T-helper 1 cell treated with Interleukin-12 subunit alpha and Interleukin-12 subunit beta and Interleukin-4 antibody, amounts not matched to agents 30 μg/mL and 1 μg/mL, for 36 hours (primary cell): ENCODE data around the gene ARHGEF4.
"Not testable (repeated sequence)": the region's sequence is repeated elsewhere in the genome, so short reads cannot be mapped to it uniquely, and the experiment has no call there.

ENCODE experiments used
- H3K27ac Mint-ChIP-seq: one replicate; pipeline ENCODE4 v1.8.0; 2021; ENCODE audit warnings: mild to moderate bottlenecking, mixed read lengths
- H3K27me3 Mint-ChIP-seq: one replicate; pipeline ENCODE4 v1.8.0; 2021; ENCODE audit warnings: low read depth, mixed read lengths
- H3K36me3 Mint-ChIP-seq: one replicate; pipeline ENCODE4 v1.8.0; 2021; ENCODE audit warnings: low read depth, mixed read lengths
- H3K4me1 Mint-ChIP-seq: one replicate; pipeline ENCODE4 v1.8.0; 2021; ENCODE audit warnings: low read depth, mixed read lengths
- H3K4me3 Mint-ChIP-seq: one replicate; pipeline ENCODE4 v1.8.0; 2021; ENCODE audit warnings: mild to moderate bottlenecking, moderate library complexity, mixed read lengths
- H3K9me3 Mint-ChIP-seq: one replicate; pipeline ENCODE4 v1.8.0; 2021; ENCODE audit warnings: mixed read lengths

Gene ARHGEF4

DNA sequence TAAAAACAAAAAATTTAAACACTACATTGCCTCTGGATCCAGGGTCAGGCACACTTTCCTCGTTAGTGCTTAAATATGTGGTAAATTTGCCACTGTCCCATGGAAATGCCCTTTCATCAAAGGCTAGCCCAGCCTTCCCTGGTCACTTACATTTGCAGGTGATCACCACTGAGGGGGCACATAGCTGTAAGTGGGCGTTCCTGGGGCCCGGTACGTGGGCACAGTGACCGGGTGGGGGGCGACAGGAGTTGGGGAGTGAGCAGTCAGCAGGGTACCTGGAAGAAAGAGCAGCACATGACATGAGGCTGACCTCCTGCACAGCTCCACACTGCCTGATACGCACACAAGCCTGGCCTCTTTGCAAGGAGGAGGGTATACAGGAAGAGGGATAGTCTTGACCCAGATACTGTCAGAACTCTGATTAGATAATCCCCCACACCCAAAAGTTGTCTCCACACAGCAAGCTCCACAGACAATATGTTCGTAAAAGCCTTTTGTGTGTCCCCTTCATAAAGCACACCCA, 216.1 kb downstream of the ARHGEF4 start:
- Mint-ChIP-seq H3K4me1 (peaks cover 3% of the 10 kb centered on the region), H3K27ac (no peak overlapping the region), H3K27me3 (no peaks in the 10 kb centered on the region), H3K9me3 (no peaks in the 10 kb centered on the region), H3K36me3 (peaks cover 36% of the 10 kb centered on the region), H3K4me3 (no peak overlapping the region)

DNA sequence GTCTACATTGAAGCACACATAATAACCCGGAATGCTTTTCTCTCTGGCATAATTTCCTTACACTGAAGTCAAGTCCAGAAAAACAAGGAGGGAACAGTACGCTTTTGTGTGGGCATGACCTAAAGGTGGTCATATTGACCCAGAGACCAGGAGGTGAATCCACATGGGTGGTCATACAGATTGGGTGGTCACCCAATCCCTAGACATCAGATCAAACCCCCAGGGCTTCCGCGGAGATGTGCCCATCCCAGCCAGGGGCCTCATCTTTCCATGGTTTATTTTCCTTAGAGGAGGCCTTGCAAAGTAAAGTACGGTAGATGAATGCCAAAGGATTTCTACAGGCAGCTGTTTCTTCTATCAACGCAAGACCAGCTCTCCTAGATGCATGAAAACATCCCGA, 217.8 kb downstream of the ARHGEF4 start:
- H3K27ac Mint-ChIP-seq = no peak overlapping the region
- H3K4me3 Mint-ChIP-seq = no peak overlapping the region
- H3K9me3 Mint-ChIP-seq = no peaks in the 10 kb centered on the region
- H3K36me3 Mint-ChIP-seq = peaks cover 38% of the 10 kb centered on the region
- H3K4me1 Mint-ChIP-seq = peaks cover 5% of the 10 kb centered on the region
- H3K27me3 Mint-ChIP-seq = no peaks in the 10 kb centered on the region

DNA sequence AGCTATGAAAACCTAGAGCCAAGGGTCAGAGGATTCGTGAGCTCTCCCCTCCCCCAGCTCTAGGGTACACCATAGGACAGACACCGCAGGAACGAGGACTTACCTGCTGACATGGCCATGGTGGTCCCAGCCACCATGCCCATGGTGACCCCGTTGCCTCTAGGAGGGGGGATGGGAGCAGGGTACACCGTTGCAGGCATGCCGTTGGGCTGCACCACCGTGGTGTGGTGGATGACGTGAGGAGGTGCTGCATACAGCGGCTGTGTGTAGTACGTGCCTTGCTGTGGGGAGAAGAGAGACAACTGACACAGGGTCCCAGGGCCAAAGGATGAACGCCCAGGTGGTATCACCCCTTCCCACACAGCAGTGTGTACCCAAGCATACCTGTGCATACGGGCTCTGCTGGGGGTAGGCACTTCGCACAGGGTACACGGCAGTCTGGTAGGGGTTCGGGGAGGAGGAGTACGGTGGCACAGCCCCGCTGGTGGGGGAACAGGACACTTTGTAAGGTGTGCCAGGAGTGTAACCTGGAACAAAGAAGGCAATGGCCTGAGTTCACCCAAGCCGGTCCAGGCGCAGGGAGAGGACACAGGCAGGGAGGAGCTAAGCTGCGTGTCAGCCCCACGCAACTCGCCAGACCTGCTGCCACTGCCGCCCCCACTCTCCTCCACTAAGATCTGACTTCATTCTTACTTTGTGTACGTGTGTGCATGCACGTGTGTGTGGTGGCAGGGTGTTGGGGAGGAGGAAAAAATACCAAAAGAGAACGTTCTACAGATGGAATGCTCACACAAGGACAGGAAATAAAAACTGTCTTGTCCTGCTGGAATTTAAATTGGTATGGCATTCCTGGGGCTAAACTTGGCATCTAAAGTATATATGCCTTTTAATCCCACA, 218.7 kb downstream of the ARHGEF4 start:
- Mint-ChIP-seq H3K27ac (no peak overlapping the region), H3K36me3 (peaks cover 35% of the 10 kb centered on the region), H3K9me3 (no peaks in the 10 kb centered on the region)

DNA sequence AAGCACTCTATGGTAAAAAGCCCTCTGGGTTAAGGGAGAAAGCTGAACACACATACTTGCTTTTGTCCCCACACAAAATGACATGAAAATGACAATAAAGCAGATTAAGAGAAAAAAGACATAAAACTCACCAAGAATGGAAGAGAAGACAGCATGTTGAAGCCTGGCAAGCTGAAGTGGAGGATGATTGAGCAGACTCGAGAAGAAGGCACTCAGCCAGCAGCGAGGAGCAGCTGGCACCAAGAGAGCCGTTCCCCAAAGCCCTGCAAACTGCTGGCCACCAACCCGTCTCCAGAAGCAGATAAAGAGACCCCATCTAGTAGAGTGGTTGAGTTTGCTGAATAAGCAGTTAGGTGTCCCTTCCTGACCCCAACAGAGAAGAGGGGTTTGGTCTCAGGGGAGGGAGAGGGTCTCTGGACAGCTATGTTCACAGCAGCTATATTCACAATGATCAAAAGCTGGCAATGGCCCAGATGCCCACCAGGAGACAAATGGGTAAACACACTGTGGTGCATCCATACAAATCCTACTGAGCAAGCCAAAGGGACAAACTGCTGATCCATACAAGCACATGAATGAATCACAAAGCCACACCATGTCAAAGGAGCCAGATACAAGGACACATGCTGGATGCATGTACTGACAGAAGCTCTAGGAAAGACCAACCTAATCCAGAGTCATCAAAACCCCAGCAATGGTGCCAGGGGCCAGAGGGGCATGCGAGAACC, 219.7 kb downstream of the ARHGEF4 start:
- H3K27ac Mint-ChIP-seq = no peak overlapping the region
- H3K27me3 Mint-ChIP-seq = no peaks in the 10 kb centered on the region
- H3K36me3 Mint-ChIP-seq = peaks cover 38% of the 10 kb centered on the region
- H3K4me3 Mint-ChIP-seq = no peak overlapping the region
- no peaks in the 10 kb centered on the region for H3K9me3 Mint-ChIP-seq
- peaks cover 7% of the 10 kb centered on the region for H3K4me1 Mint-ChIP-seq

More for the DNA sequence above, 218.7 kb downstream of the ARHGEF4 start:
- Mint-ChIP-seq H3K4me3 (no peak overlapping the region), H3K27me3 (no peaks in the 10 kb centered on the region), H3K4me1 (peaks cover 5% of the 10 kb centered on the region)

DNA sequence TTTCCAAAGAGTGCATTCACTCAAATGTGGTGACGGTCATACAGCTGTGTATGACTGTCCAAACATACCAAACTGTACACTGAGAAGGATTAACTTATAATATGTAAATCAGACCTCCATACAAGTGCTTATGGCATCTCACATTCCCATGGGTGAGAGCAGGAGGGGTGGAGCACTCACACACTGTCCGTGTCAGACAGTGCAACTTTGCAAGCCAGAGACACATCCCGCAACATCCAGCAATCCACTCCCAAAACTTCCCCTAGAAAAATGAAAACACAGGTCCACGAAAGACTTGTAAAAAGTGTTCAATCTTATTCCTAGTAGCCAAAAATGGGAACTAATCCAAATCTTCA, 220.2 kb downstream of the ARHGEF4 start:
- no peaks in the 10 kb centered on the region for H3K9me3 Mint-ChIP-seq
- H3K27me3 Mint-ChIP-seq = no peaks in the 10 kb centered on the region
- no peak overlapping the region for H3K4me3 Mint-ChIP-seq
- peaks cover 34% of the 10 kb centered on the region for H3K36me3 Mint-ChIP-seq
- peaks cover 7% of the 10 kb centered on the region for H3K4me1 Mint-ChIP-seq
- no peak overlapping the region for H3K27ac Mint-ChIP-seq

DNA sequence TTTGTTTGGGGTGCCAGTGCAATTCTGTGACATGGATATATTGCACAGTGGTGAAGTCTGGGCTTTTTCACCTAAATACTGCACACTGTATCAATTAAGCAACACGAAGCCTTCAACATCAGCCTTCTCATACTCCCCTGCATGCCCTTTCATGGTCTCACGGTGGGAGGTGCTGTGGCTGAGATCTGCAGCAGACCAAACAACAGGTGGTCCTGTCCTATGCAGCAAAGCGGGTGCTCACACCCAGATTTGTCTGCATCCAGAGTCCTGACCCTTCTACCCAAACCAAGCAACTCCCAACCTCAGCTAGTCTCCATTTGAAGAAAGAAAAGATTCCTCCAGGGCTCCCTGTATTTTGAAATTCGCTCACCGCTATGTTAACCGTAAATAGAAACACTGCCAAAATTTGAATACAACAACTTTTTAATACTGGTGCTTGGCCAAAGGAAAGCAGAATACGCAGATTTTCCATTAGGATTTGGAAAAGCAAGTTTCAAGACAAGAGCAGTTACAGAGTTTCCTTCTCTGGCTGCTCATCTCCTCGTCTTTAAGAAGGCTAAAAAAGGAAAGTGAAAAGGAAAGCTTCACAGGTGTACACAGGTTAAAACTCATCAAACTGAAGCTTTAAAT, 221.6 kb downstream of the ARHGEF4 start:
- Mint-ChIP-seq H3K4me1 (peaks cover 11% of the 10 kb centered on the region), H3K4me3 (no peak overlapping the region), H3K27me3 (no peaks in the 10 kb centered on the region), H3K36me3 (peaks cover 22% of the 10 kb centered on the region), H3K27ac (no peak overlapping the region), H3K9me3 (no peaks in the 10 kb centered on the region)

DNA sequence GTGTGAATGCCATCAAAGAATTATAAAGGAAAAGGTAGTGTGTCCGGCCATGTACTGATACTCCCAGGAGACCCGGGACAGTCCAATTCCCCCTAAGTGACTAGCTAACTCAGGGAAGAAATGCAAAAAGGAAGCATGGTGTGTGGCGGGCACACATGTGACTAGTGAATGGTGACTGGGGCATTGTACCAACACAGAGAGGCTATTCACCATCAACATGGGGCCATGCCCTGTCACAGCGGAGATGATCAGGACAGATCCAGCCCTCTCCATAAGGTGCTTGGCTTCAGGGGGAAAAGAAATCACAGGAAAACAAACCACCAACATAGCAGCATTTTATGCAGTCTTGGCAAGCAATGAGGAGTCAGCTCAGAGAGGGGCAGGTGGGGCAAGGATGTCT, 222.2 kb downstream of the ARHGEF4 start:
- H3K9me3 Mint-ChIP-seq = no peaks in the 10 kb centered on the region
- peaks cover 11% of the 10 kb centered on the region for H3K4me1 Mint-ChIP-seq
- peaks cover 25% of the 10 kb centered on the region for H3K36me3 Mint-ChIP-seq
- H3K27me3 Mint-ChIP-seq = no peaks in the 10 kb centered on the region
- H3K4me3 Mint-ChIP-seq = no peak overlapping the region
- no peak overlapping the region for H3K27ac Mint-ChIP-seq

DNA sequence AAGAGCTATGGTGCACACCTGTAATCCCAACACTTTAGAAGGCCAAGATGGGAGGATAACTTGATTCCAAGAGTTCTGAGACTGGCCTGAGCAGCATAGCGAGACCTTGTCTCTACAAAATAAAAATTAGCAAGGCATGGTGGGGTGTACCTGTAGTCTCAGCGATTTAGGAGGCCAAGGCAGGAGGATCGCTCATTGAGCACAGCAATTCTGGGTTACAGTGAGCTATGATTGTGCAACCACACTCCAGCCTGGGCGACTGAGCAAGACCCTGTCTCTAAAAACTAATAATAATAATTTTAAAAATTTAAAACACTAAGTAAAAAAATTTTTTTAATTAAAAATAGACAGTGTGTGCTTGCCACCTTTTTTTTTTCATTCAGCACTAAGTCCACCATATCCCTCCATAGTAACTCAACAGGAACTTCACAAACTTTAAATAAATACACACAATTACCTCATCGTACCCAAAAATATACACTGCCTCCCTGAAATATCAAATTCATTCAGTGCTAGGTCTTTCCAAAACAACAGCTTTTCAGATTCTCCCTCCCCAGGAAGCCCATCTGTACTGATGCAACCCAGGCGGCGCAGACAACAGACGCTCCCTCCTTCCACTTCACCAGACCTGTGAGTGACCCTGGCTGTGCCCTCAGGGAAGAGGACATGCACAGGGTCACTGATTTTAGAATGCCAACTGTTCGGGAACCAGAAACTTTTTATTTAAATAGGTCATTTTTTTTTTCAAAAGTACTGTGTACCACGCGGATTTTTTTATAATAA, 227.0 kb downstream of the ARHGEF4 start:
- peaks cover 27% of the 10 kb centered on the region for H3K36me3 Mint-ChIP-seq
- H3K4me1 Mint-ChIP-seq = peaks cover 11% of the 10 kb centered on the region
- no peak overlapping the region for H3K4me3 Mint-ChIP-seq
- no peaks in the 10 kb centered on the region for H3K27me3 Mint-ChIP-seq
- no peak overlapping the region for H3K27ac Mint-ChIP-seq
- no peaks in the 10 kb centered on the region for H3K9me3 Mint-ChIP-seq

DNA sequence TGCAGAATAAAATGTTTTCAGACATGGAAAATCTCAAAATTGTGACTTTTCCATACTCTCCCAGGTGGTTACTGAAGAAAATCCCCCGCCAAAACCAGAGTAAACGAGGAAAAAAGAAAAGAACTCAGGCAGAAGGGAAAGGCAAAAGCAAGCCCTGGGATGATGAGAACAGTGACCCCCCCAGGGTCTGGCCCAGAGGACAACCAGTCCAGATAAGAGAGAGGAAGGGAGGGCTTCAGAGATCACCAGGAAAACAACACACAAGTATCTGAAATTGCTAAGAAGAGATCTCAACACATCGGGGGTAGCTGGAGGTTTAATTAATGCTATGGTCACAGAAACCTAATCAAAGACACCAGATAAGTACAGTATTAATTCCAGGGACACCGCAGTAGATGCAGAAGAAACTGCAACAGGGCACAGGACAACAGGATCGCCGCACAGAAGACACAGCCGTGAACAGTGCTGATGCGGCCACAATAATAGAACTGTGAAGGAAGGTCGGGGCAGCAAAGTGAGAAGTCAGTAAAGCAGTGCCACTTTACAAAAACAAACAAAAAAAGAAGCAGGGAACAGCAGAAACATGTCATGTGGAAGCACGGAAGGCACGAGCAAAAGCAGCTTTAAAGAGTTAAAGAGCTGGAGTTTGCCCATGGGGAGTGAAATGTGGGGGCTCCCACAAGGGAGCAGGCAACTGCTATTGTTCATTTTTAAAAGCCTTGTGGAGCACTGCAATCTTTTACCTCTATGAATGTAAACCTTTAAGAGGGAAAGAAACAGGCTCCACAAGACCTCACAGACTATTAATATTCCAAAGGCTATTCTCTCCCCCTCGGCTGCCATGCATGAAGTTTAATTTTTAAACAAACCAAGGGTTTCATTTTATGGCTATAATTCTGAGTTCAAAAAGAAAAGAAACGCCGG, 228.1 kb downstream of the ARHGEF4 start:
- Mint-ChIP-seq H3K4me3 (no peak overlapping the region), H3K36me3 (peaks cover 26% of the 10 kb centered on the region), H3K27me3 (no peaks in the 10 kb centered on the region), H3K4me1 (peaks cover 11% of the 10 kb centered on the region), H3K9me3 (no peaks in the 10 kb centered on the region), H3K27ac (peak overlapping the region; percentile 37)

DNA sequence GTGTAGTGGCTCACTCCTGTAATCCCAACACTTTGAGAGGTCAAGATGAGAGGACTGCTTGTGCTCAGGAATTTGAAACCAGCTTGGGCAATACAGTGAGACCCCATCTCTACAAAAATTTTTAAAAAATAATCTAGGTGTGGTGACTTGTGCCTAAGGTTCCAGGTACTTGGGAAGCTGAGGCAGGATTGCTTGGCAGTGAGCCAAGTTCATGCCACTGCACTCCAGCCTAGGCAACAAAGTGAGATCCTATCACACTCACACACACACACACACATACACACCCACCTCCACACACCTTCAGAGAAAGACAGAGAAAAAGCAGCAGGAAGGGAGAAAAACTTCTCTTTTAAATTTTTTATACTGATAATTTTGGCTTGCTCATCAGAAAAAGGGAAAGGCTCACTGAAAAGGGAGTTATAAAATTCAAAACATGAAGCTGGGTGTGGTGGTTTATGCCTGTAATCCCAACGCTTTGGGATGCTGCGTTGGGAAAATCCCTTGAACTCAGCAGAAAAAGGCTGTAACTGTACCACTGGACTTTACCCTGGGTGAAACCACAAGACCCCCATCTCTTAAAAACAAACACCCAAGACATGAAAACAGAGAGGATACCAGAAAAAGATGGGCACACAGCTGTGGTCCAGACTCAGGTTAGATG, 230.9 kb downstream of the ARHGEF4 start:
- Mint-ChIP-seq H3K27me3 (no peaks in the 10 kb centered on the region), H3K4me3 (no peak overlapping the region), H3K9me3 (no peaks in the 10 kb centered on the region), H3K4me1 (peaks cover 7% of the 10 kb centered on the region), H3K36me3 (peaks cover 31% of the 10 kb centered on the region), H3K27ac (no peak overlapping the region)

DNA sequence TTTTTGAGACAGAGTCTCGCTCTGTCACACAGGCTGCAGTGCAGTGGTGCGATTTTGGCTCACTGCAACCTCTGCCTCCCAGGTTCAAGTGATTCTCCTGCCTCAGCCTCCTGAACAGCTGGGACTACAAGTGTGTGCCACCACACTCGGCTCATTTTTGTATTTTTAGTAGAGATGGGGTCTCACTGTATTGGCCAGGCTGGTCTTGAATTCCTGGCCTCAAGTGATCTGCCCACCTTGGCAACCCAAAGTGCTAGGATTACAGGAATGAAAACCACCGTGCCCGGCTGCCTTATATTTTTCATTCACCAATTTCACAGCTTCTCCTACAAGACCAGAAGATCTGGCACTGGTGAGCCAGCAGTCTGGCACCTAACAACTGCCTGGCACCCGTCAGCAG, 231.5 kb downstream of the ARHGEF4 start:
- H3K4me3 Mint-ChIP-seq, H3K4me1 Mint-ChIP-seq, H3K9me3 Mint-ChIP-seq, H3K27ac Mint-ChIP-seq, H3K27me3 Mint-ChIP-seq: not testable (repeated sequence)
- peaks cover 31% of the 10 kb centered on the region for H3K36me3 Mint-ChIP-seq

DNA sequence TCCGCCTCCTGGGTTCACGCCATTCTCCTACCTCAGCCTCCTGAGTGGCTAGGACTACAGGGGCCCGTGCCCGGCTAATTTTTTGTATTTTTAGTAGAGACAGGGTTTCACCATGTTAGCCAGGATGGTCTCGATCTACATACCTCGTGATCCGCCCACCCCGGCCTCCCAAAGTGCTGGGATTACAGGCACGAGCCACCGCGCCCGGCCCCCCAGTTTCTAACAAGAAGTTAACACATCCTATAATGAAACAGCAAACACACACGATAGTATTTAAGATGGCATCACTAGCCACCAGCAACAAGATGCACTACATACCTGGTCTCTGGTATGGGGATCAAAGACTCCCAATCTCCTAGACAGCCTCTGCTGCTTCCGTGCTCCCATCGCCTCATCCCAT, 238.9 kb downstream of the ARHGEF4 start:
- H3K4me1 Mint-ChIP-seq = peaks cover 16% of the 10 kb centered on the region
- not testable (repeated sequence) for H3K9me3 Mint-ChIP-seq, H3K27ac Mint-ChIP-seq, H3K27me3 Mint-ChIP-seq, H3K4me3 Mint-ChIP-seq
- peaks cover 44% of the 10 kb centered on the region for H3K36me3 Mint-ChIP-seq

DNA sequence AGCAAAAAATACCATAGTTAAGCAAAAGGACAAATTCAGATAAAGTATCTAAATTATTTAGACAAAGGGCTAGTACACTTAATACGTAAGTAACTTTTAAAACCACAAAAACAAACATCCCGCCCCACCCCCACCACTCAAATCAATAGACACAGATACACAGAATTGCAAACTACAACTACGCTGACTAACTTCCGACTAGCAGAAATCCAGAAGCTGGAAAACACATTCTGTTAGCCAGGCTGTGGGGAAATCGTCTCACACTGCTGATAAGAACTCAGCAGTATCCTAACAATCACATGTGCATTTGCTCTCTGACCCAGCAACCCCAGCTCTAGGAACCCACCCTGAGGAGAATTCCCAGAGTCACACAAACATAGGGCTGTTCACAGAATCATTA, 240.0 kb downstream of the ARHGEF4 start:
- peaks cover 21% of the 10 kb centered on the region for H3K4me1 Mint-ChIP-seq
- peaks cover 51% of the 10 kb centered on the region for H3K36me3 Mint-ChIP-seq
- no peaks in the 10 kb centered on the region for H3K9me3 Mint-ChIP-seq
- no peaks in the 10 kb centered on the region for H3K27me3 Mint-ChIP-seq
- no peak overlapping the region for H3K4me3 Mint-ChIP-seq
- no peak overlapping the region for H3K27ac Mint-ChIP-seq
